Stimulated activated CD8-positive, alpha-beta memory T cell treated with anti-CD3 and anti-CD28 coated beads, Interleukin-7, amount 100 ng/mL, for 24 hours (primary cell): ENCODE results near the gene ATP2C2.
"Not testable (repeated sequence)": the region's sequence is repeated elsewhere in the genome, so short reads cannot be mapped to it uniquely, and the experiment has no call there.

Experiments used
- DNase-seq: peaks from one replicate; pipeline ENCODE4 v3.0.0-alpha.2; 2020; ENCODE audit warnings: low read depth

Gene ATP2C2

GRCh38 chr16:84367750-84368307 is 509 bp upstream of the ATP2C2 start:
- DNase-seq, result no peak

DNA sequence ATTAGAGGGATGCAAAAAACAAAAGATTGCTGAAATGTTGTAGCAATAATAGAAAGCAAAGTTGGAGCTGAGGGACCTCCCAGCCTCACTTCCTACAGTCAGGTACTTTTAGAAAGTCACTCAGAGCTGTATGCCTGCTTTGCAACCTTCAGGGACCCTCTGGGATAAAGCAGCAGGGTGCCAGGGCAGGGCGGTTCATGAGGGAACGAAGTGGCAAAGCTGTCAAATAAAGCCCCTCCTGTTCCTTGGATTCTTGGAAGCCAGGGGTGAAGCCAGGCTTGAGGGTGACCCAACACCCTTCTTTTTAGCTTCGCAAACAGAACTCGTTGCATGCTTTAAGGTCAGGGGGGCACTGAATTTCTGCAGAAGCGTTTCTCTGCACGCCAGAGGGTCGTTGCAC is 767 bp downstream of the ATP2C2 start:
- no peak for DNase-seq

DNA sequence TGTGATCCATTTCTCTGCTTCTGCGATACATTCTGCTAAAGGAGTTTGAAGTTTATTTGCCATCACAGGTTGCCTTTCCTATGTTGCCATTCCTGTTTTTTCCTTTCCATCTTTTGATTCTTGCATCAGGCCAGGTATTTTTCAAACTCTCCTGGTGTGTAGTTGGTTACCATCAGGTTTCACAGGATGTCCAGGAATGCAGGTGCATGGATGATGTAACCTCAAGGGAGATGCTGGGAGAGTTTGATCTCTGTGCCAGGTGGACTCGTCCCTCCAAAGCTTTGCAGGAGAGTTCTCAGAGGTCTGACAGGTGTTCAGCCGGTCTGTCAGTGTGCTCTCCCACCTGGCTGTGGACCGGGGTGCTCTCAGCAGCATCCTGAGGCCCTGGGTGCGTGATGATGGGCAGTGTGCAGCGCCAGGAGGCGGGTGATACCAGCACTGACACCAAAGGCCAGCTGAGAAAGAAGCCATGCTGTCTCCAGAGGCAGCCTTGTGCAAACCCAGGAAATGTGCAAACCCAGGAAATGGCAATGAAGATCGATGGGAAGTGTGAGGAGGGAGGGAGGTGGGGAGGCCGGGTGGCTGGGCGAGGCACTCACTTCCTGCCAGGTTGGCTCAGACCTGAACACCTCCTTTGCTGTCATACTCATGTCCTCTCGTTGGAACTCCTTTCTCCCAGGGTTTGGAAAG is 1.7 kb downstream of the ATP2C2 start:
- DNase-seq, result no peak

DNA sequence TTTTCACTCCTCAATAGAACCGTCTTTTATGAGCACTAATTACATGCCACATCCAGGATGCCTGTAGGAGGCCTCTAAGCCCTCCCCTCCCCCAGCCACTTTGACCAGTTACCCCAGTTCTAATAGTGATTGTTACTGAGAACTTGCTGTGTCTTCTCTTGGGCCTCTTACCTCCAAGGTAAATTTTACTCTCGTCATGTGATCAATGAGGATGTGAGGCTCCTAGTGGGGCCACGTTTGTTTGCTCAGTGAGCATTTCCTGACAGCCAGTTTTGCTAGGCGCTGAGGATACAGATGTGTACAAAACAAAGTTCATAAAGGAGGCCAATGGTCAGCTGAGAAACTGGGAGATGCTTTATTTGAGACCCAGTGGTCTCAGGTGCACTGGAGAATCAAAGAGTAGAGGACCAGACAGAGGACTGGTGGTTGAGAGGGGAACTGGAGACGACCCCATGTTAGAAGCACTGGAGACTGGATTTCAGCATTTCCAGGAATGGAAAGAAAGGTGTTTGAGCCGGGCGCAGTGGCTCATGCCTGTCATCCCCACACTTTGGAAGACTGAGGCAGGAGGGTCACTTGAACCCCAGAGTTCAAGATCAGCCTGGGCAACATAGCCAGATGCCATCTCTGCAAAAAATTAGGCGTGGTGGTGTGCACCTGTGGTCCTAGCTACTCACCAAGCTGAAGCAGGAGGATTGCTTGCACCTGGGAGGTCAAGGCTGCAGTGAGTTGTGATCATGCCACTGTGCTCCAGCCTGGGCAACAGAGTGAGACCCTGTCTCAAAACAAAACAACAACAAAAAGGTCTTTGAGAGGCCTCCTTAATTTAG is 2.6 kb downstream of the ATP2C2 start:
- no peak for DNase-seq

- DNase-seq, result no peak
These were observed 3.2 kb downstream of the ATP2C2 start for GRCh38 chr16:84371553-84371865.

- no peak for DNase-seq
These were observed 5.7 kb downstream of the ATP2C2 start for GRCh38 chr16:84373907-84374489.

- no peak for DNase-seq
These were observed 9.8 kb downstream of the ATP2C2 start for GRCh38 chr16:84378099-84378498.

DNA sequence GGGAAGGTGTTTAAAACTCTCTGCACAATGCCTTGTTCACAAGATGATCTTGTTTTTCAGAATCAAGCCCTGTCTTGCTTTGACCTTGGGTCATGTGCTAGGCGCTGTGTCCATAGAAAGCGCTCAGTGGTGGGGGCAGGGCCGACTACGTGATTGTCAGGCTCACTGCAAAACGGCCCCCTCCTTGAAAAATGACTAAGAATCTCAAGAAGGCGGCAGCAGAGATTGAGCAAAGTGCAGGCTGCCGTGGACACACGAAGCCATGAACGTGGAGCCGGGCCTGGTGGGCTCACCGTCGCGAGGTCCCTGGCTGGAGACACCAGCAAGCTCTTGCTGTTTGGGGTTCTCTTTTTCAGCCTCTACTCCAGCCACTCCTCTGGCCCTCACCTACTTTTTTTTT is 10.2 kb downstream of the ATP2C2 start:
- no peak for DNase-seq

- DNase-seq, result no peak
These were observed 10.8 kb downstream of the ATP2C2 start for GRCh38 chr16:84379008-84379708.

GRCh38 chr16:84379709-84380362 is 11.5 kb downstream of the ATP2C2 start:
- DNase-seq, result no peak

GRCh38 chr16:84380405-84380804 is 12.1 kb downstream of the ATP2C2 start:
- no peak for DNase-seq

DNA sequence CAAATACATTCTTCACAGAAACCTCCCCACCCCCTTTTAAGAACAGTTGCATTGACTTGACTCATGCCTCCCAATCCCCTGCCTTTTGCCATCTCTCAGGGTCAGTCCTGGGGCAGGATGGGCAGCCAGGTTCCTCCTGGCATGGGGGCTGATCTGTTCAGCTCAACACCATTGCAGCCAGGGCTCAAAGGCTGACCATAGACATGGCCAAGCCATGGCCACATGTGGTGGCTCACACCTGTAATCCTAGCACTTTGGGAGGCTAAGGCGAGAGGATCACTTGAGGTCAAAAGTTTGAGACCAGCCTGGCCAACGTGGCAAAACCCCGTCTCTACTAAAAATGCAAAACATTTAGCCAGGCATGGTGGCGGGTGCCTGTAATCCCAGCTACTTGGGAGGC is 14.1 kb downstream of the ATP2C2 start:
- DNase-seq, result no peak

- no peak for DNase-seq
These were observed 14.8 kb downstream of the ATP2C2 start for GRCh38 chr16:84383106-84383505.

GRCh38 chr16:84386047-84386446 is 17.7 kb downstream of the ATP2C2 start:
- DNase-seq, result no peak

- no peak for DNase-seq
These were observed 18.7 kb downstream of the ATP2C2 start for GRCh38 chr16:84387021-84387420.

DNA sequence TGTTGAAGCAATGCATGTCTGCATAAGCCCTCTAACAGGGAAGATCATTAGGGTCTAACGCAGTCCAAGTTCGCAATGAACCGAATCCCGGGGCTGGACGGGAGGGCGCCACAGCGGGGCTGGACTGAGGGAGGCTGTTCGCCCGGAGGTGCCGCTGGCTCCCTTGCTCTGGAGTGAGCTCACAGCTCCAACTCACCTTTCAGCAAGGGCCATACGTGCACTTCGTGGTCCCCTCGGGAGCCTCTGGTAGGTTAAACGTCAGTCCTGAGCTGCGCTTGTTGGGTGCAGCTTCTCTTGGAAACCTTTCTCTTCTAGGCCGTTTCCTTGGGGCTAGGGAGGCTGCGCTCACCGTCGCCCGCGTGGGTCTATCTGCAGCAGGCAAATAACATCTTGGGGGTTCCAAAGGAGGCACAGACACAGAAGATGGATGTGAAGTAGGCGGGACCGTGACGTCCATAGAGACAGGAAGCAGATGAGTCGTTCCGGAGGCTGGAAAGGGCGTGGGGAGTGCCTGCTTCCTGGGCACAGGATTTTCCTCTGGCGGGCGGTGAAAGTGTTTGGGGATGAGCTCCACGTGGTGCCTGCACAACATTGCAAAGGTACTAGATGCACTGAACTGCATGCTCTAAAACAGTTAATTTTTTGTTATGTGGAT is 21.9 kb downstream of the ATP2C2 start:
- DNase-seq, result no peak

- DNase-seq, result no peak
These were observed 23.1 kb downstream of the ATP2C2 start for GRCh38 chr16:84391151-84392030.

- no peak for DNase-seq
These were observed 23.7 kb downstream of the ATP2C2 start for GRCh38 chr16:84392031-84392360.

DNA sequence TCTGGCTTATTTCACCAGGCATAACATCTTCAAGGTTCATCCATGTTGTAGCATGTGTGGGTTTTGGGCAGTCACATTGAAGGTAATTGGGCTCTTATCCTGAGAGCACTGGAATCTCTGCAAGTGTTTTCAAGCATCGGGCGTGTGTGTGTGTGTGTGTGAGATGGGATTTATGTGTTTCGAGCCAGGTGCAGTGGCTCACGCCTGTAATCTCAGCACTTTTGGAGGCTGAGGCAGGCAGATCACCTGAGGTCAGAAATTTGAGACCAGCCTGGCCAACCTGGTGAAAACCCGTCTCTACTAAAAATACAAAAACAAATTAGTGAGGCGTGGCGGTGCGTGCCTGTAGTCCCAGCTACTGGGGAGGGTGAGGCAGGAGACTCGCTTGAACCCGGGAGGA is 27.7 kb downstream of the ATP2C2 start:
- not testable (repeated sequence) for DNase-seq

DNA sequence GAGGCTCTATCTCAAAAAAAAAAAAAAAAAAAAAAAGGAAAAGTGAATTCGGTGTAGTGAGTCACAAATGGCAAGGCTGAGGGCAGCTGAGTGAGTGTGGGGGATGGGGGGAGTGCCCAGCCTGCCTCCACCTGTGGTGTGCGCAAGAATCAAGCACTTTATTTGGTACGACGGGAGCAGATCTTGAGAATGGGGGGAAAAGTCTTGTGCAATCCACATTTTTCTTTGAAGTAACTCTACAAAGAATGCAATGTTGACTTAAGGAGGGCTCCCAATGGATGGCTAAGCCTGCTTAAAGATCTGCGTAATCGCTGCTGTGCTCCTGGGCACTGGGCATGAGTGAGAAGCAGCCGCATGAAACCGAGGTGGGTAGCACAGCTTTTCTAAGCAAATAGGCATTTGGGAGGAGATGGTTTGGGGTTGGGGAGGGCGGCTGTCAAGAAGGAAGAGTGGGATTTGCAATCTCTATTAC is 28.2 kb downstream of the ATP2C2 start:
- no peak for DNase-seq
